Osteocyte (in vitro differentiated cells): ENCODE data around the gene MOCOS. TPM values are rescaled to one million over a fixed set of nuclear protein-coding genes. Genes with fewer than 3 reads are reported as not detected.

Experiments
- DNase-seq: peaks from one replicate; pipeline ENCODE4 v3.0.0; 2021; ENCODE audit warnings: mixed read lengths; ENCODE audit not compliant: unreplicated experiment; ENCODE audit errors: extremely low spot score
- H3K27ac Mint-ChIP-seq: one replicate; pipeline ENCODE4 v1.8.0; 2021; ENCODE audit warnings: mild to moderate bottlenecking, mixed read lengths; ENCODE audit not compliant: unreplicated experiment
- H3K27me3 Mint-ChIP-seq: one replicate; pipeline ENCODE4 v1.8.0; 2021; ENCODE audit warnings: mixed read lengths; ENCODE audit not compliant: unreplicated experiment
- H3K36me3 Mint-ChIP-seq: one replicate; pipeline ENCODE4 v1.8.0; 2021; ENCODE audit warnings: mixed read lengths; ENCODE audit not compliant: unreplicated experiment
- H3K4me1 Mint-ChIP-seq: one replicate; pipeline ENCODE4 v1.8.0; 2021; ENCODE audit warnings: mixed read lengths; ENCODE audit not compliant: unreplicated experiment
- H3K4me3 Mint-ChIP-seq: one replicate; pipeline ENCODE4 v1.8.0; 2021; ENCODE audit warnings: mild to moderate bottlenecking, moderate library complexity, mixed read lengths; ENCODE audit not compliant: unreplicated experiment
- H3K9me3 Mint-ChIP-seq: one replicate; pipeline ENCODE4 v1.8.0; 2021; ENCODE audit warnings: mixed read lengths; ENCODE audit not compliant: unreplicated experiment
- CTCF ChIP-seq: fragments of 200-600 bp; sonication (generic); IDR thresholded peaks from 2 replicates; pipeline ENCODE4 v1.5.0; 2021; ENCODE audit warnings: antibody characterized with exemption, mild to moderate bottlenecking, moderate library complexity
- total RNA-seq: library from RNA; stranded (reverse); gene quantifications from 2 replicates; pipeline ENCODE4 v1.2.1, GENCODE V29; 2021

The MOCOS gene
- total RNA-seq, 1 donor from 2014 or later: 5.2 TPM

GRCh38 chr18:36269157-36269556 is 81.9 kb downstream of the MOCOS start:
- peak; percentile 54 for DNase-seq
- no peak for TF ChIP-seq CTCF
- no peak overlapping the region for H3K4me3 Mint-ChIP-seq
- H3K27ac Mint-ChIP-seq: no peak overlapping the region
- H3K36me3 Mint-ChIP-seq: peaks cover 10% of the 10 kb centered on the region
- no peaks in the 10 kb centered on the region for H3K9me3 Mint-ChIP-seq
- peaks cover 2% of the 10 kb centered on the region for H3K4me1 Mint-ChIP-seq
- no peaks in the 10 kb centered on the region for H3K27me3 Mint-ChIP-seq

- Mint-ChIP-seq H3K9me3 (no peaks in the 10 kb centered on the region), H3K27me3 (peaks cover 8% of the 10 kb centered on the region), H3K36me3 (peaks cover 10% of the 10 kb centered on the region), H3K27ac (no peak overlapping the region), H3K4me1 (peaks cover 2% of the 10 kb centered on the region), H3K4me3 (no peak overlapping the region)
- no peak for DNase-seq
- no peak for TF ChIP-seq CTCF
Measured at GRCh38 chr18:36271153-36271552, 83.9 kb downstream of the MOCOS start.

- no peak for DNase-seq
- no peaks in the 10 kb centered on the region for H3K9me3 Mint-ChIP-seq
- peaks cover 2% of the 10 kb centered on the region for H3K4me1 Mint-ChIP-seq
- no peak overlapping the region for H3K27ac Mint-ChIP-seq
- no peak overlapping the region for H3K4me3 Mint-ChIP-seq
- peaks cover 10% of the 10 kb centered on the region for H3K36me3 Mint-ChIP-seq
- TF ChIP-seq CTCF: no peak
- H3K27me3 Mint-ChIP-seq: peaks cover 27% of the 10 kb centered on the region
Measured at GRCh38 chr18:36273347-36273746, 86.0 kb downstream of the MOCOS start.

GRCh38 chr18:36274083-36274715 is 86.9 kb downstream of the MOCOS start:
- peaks cover 2% of the 10 kb centered on the region for H3K4me1 Mint-ChIP-seq
- H3K27me3 Mint-ChIP-seq: peaks cover 34% of the 10 kb centered on the region
- H3K36me3 Mint-ChIP-seq: peaks cover 6% of the 10 kb centered on the region
- H3K9me3 Mint-ChIP-seq: no peaks in the 10 kb centered on the region
- no peak for DNase-seq
- no peak for TF ChIP-seq CTCF
- no peak overlapping the region for H3K4me3 Mint-ChIP-seq
- H3K27ac Mint-ChIP-seq: no peak overlapping the region

DNA sequence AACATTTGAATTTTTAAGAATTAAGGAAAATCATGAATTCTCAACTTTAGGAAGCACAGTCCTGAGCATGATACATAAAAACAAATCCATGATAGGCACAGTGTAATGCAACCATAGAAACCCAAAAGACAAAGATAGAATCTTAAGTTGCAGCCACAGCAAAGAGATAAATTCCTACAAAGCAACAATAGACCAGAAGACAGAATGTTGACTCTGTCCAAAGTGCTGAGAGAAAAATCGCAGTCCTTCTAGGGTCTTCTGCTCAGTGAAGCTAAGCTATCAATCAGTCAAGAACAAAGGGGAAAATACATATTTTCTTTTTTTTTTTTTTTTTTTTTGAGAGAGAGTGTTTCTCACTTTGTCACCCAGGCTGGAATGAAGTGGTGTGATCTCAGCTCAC is 88.3 kb downstream of the MOCOS start:
- Mint-ChIP-seq H3K4me3 (no peak overlapping the region), H3K36me3 (no peaks in the 10 kb centered on the region), H3K4me1 (peaks cover 2% of the 10 kb centered on the region), H3K9me3 (no peaks in the 10 kb centered on the region), H3K27me3 (peaks cover 48% of the 10 kb centered on the region), H3K27ac (no peak overlapping the region)
- no peak for DNase-seq
- no peak for TF ChIP-seq CTCF
